Small intestine (tissue), 7 donors: Measurements from ENCODE around the gene KLF13. TPM values are rescaled to one million over a fixed set of nuclear protein-coding genes. Genes with fewer than 3 reads are reported as not detected.

Experiments
- DNase-seq, 2 donors: peaks; one replicate each; pipeline versions ENCODE4 v3.0.0 to v3.0.0-alpha.2; 2013
- FAIRE-seq: peaks from 2 replicates; lab custom pipeline; 2012; peaks lifted over from hg19 to GRCh38; lab: Jason Lieb, UNC
- H3K27ac ChIP-seq, 3 donors: one replicate each; pipeline ENCODE4 v1.5.1; 2013; ENCODE audit warnings: low read length in 2 of 3, mild to moderate bottlenecking in 2 of 3, control low read depth in 1 of 3, inconsistent platforms in 1 of 3, low read depth in 1 of 3, moderate library complexity in 1 of 3
- H3K27me3 ChIP-seq, 3 donors: one replicate each; pipeline ENCODE4 v1.6.1; 2013; ENCODE audit warnings: low read length in 3 of 3, inconsistent platforms in 1 of 3; ENCODE audit not compliant: control insufficient read depth in 3 of 3, insufficient read depth in 3 of 3
- H3K36me3 ChIP-seq, 3 donors: one replicate each; pipeline ENCODE4 v1.6.1; 2013; ENCODE audit warnings: low read length in 3 of 3, inconsistent platforms in 1 of 3, low read depth in 1 of 3, mild to moderate bottlenecking in 1 of 3, moderate library complexity in 1 of 3; ENCODE audit not compliant: control insufficient read depth in 3 of 3, insufficient read depth in 2 of 3
- H3K4me1 ChIP-seq, 3 donors: one replicate each; pipeline ENCODE4 v1.6.1; 2013; ENCODE audit warnings: low read length in 2 of 3, inconsistent platforms in 1 of 3, low read depth in 1 of 3, mild to moderate bottlenecking in 1 of 3, moderate library complexity in 1 of 3; ENCODE audit not compliant: control insufficient read depth in 3 of 3, insufficient read depth in 2 of 3
- H3K4me3 ChIP-seq, 3 donors: one replicate each; pipeline ENCODE4 v1.5.1; 2013; ENCODE audit warnings: low read length in 3 of 3, control low read depth in 1 of 3, inconsistent platforms in 1 of 3, low read depth in 1 of 3, mild to moderate bottlenecking in 1 of 3, moderate library complexity in 1 of 3
- H3K9me3 ChIP-seq, 2 donors: one replicate each; pipeline ENCODE4 v1.6.1; 2013; ENCODE audit warnings: low read depth in 1 of 2, low read length in 1 of 2; ENCODE audit not compliant: control insufficient read depth in 2 of 2, insufficient read depth in 1 of 2
- WGBS, 3 donors: extraction: QIAGEN DNeasy Blood & Tissue Kit; methylation state at CpG; one replicate each; pipeline ENCODE4 v1.1.7; 2013; 5-methylcytosine and 5-hydroxymethylcytosine counted together
- polyA plus RNA-seq, 4 donors: library from polyadenylated mRNA; stranded (reverse) in 3 of 4; unstranded in 1 of 4; fragments of 200-250 nt in 3 of 4; fragments of 120-200 nt in 1 of 4; gene quantifications; one replicate each; pipeline versions ENCODE4 v1.2.1 to v1.2.3, GENCODE V29; 2013
- donor health status: healthy with polysubstance abuse.
- donor health status: control.
- donor health status: control.
- donor health status: Bipolar disorder and iron deficiency.
- donor health status: healthy.

The KLF13 gene
- polyA plus RNA-seq, 4 donors: 50.6 to 61.3 (median 51.9) TPM

GRCh38 chr15:31346367-31347066 is 19.9 kb downstream of the KLF13 start:
- H3K36me3 ChIP-seq: peaks cover 0 to 70% (median 4%) of the 10 kb centered on the region in 3 donors
- H3K4me3 ChIP-seq: peak overlapping the region in 1 of 3 donors; percentile 50
- no peaks in the 10 kb centered on the region for H3K27me3 ChIP-seq
- DNase-seq: no peak
- H3K27ac ChIP-seq: peak overlapping the region in 2 of 3 donors; percentile 73 to 94
- FAIRE-seq: no peak
- peaks cover 35 to 55% (median 45%) of the 10 kb centered on the region in 3 donors for H3K4me1 ChIP-seq
- H3K9me3 ChIP-seq: no peaks in the 10 kb centered on the region
- 40 to 57% (median 50%) methylated on average over 14 of the region's 14 CpGs for WGBS, 3 donors

GRCh38 chr15:31347067-31347975 is 20.7 kb downstream of the KLF13 start:
- Histone ChIP-seq H3K4me3 (peak overlapping the region in 1 of 3 donors; percentile 50), H3K27me3 (no peaks in the 10 kb centered on the region), H3K4me1 (peaks cover 34 to 57% (median 44%) of the 10 kb centered on the region in 3 donors), H3K27ac (peak overlapping the region in 2 of 3 donors; percentile 73 to 94), H3K36me3 (peaks cover 0 to 63% (median 4%) of the 10 kb centered on the region in 3 donors), H3K9me3 (no peaks in the 10 kb centered on the region)
- FAIRE-seq (no peak), DNase-seq (peak in 1 of 2 donors; percentile 62)
- WGBS, 3 donors: 61 to 65% (median 62%) methylated on average over 14 of the region's 14 CpGs

- whole genome bisulfite sequencing, 3 donors: 86 to 90% (median 88%) methylated on average over 19 of the region's 19 CpGs
- Histone ChIP-seq H3K4me1 (peaks cover 34 to 60% (median 51%) of the 10 kb centered on the region in 3 donors), H3K36me3 (peaks cover 0 to 54% (median 4%) of the 10 kb centered on the region in 3 donors), H3K27me3 (no peaks in the 10 kb centered on the region), H3K27ac (peak overlapping the region in 1 of 3 donors; percentile 73), H3K9me3 (no peaks in the 10 kb centered on the region), H3K4me3 (no peak overlapping the region)
- no peak for DNase-seq
- FAIRE-seq: no peak
Measured at GRCh38 chr15:31347981-31348803, 21.6 kb downstream of the KLF13 start.

DNA sequence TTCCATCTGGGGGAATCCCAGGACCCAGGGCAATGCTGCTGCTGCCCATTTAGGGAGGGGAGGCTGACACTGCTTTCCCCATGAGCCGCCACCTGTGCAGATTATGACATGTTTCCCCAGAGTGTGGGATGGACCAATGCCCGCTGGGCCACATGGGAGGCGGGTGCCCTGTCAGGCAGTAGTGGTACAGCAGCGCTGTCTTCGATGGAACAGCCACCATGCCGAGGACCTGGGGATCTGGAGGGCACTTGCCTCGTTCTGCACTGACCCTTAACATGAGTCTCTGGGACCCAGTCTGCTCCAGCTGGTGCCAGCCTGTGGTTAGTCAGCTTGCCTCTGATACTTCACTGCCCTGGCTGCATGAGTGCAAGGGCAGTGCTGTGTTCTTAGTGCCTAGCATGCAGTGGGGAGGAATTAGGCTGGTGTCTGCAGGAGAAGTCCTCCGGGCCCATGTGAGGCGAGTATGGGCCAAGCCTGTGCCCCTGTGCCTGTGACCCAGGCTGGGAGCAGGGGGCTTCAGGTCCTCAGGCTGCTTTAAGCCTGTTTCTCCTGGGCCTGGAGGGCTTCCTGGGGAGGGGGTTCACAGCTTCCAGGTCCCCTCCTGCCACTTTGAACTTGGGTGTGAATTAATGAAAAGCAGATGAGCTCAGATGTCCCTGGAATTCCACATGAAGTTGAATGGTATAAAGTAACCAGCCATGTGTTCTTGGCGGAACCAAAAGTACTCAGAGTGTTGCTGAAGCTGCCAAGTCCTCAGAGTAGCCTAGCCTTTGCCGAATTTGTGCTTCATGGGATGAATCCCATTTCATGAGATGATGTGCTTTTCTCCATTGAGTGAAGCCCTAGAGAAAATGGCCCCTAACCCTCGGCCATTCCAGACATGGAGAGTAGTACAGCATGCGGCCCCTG is 22.9 kb downstream of the KLF13 start:
- 86 to 91% (median 87%) methylated on average over 13 of the region's 13 CpGs for WGBS, 3 donors
- DNase-seq (no peak), FAIRE-seq (no peak)
- Histone ChIP-seq H3K36me3 (peaks cover 0 to 52% (median 4%) of the 10 kb centered on the region in 3 donors), H3K4me1 (peaks cover 29 to 58% (median 46%) of the 10 kb centered on the region in 3 donors), H3K9me3 (no peaks in the 10 kb centered on the region), H3K27me3 (no peaks in the 10 kb centered on the region), H3K27ac (peak overlapping the region in 1 of 3 donors; percentile 22), H3K4me3 (no peak overlapping the region)

- DNase-seq (no peak), FAIRE-seq (no peak)
- no peaks in the 10 kb centered on the region for H3K27me3 ChIP-seq
- peaks cover 0 to 59% (median 4%) of the 10 kb centered on the region in 3 donors for H3K36me3 ChIP-seq
- H3K4me3 ChIP-seq: no peak overlapping the region
- peak overlapping the region in 2 of 3 donors; percentile 15 to 26 for H3K27ac ChIP-seq
- 93 to 97% (median 95%) methylated on average over 7 of the region's 7 CpGs for WGBS, 3 donors
- peaks cover 27 to 49% (median 48%) of the 10 kb centered on the region in 3 donors for H3K4me1 ChIP-seq
- H3K9me3 ChIP-seq: no peaks in the 10 kb centered on the region
Measured at GRCh38 chr15:31350771-31351170, 24.1 kb downstream of the KLF13 start.

DNA sequence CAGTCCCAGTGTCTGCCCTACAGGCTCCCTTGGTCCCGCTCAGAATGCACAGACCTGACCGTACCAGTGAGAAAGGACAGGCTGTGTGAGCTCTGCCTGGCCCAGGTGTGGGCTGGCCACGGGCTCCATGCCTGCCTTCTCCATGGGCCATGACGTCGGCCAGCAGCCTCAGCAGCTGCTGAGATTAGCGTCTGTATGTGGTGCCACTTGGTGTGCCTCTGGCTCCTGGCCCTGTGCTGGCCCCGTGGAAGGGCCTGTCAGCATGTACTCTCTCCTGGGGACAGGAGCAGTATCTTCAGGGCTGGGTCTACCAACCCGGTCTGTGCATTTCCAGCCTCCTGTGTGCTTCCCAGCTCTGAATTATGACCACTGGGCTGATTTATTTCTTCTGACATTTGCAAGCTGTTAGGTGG is 25.7 kb downstream of the KLF13 start:
- H3K27me3 ChIP-seq: no peaks in the 10 kb centered on the region
- H3K4me1 ChIP-seq: peaks cover 23 to 48% (median 34%) of the 10 kb centered on the region in 3 donors
- peak; percentile 52 to 62 for DNase-seq
- peaks cover 0 to 51% (median 4%) of the 10 kb centered on the region in 3 donors for H3K36me3 ChIP-seq
- H3K4me3 ChIP-seq: no peak overlapping the region
- H3K9me3 ChIP-seq: no peaks in the 10 kb centered on the region
- 8 to 28% (median 16%) methylated on average over 8 of the region's 8 CpGs for WGBS, 3 donors
- peak overlapping the region; percentile 65 to 98 (median 97) for H3K27ac ChIP-seq
- FAIRE-seq: no peak
